ENCODE data around the gene HPCAL1.

Gene HPCAL1

GRCh38 chr2:10338270-10339188 lies 35.8 kb downstream of the HPCAL1 start:
- DNase-seq, result no peak

GRCh38 chr2:10339647-10340592 lies 37.2 kb downstream of the HPCAL1 start:
- no peak for DNase-seq

- no peak for DNase-seq
These were observed 37.9 kb downstream of the HPCAL1 start for GRCh38 chr2:10340593-10340975.

GRCh38 chr2:10341193-10341592 lies 38.5 kb downstream of the HPCAL1 start:
- DNase-seq, result no peak

- DNase-seq, result no peak
These were observed 39.7 kb downstream of the HPCAL1 start for GRCh38 chr2:10342245-10342951.

GRCh38 chr2:10343191-10343590 lies 40.5 kb downstream of the HPCAL1 start:
- no peak for DNase-seq

GRCh38 chr2:10343658-10344057 lies 41.0 kb downstream of the HPCAL1 start:
- DNase-seq, result no peak

GRCh38 chr2:10344105-10345066 lies 41.7 kb downstream of the HPCAL1 start:
- DNase-seq, result no peak

GRCh38 chr2:10345126-10345525 lies 42.4 kb downstream of the HPCAL1 start:
- DNase-seq, result no peak

GRCh38 chr2:10345813-10346212 lies 43.1 kb downstream of the HPCAL1 start:
- no peak for DNase-seq

- no peak for DNase-seq
These were observed 44.3 kb downstream of the HPCAL1 start for GRCh38 chr2:10346929-10347561.

- DNase-seq, result no peak
These were observed 44.9 kb downstream of the HPCAL1 start for GRCh38 chr2:10347562-10347948.

GRCh38 chr2:10348891-10349290 lies 46.2 kb downstream of the HPCAL1 start:
- no peak for DNase-seq

GRCh38 chr2:10350761-10351160 lies 48.1 kb downstream of the HPCAL1 start:
- DNase-seq, result no peak

- no peak for DNase-seq
These were observed 49.7 kb downstream of the HPCAL1 start for GRCh38 chr2:10352361-10352760.

- no peak for DNase-seq
These were observed 50.3 kb downstream of the HPCAL1 start for GRCh38 chr2:10352972-10353371.

- no peak for DNase-seq
These were observed 51.2 kb downstream of the HPCAL1 start for GRCh38 chr2:10353931-10354330.

GRCh38 chr2:10354399-10354798 lies 51.7 kb downstream of the HPCAL1 start:
- DNase-seq, result no peak

- DNase-seq, result no peak
These were observed 53.1 kb downstream of the HPCAL1 start for GRCh38 chr2:10355471-10356438.

GRCh38 chr2:10356439-10356811 lies 53.7 kb downstream of the HPCAL1 start:
- DNase-seq, result no peak
